Gastroesophageal sphincter (tissue), 4 donors: ENCODE measurements around the gene LYST. TPM values are rescaled to one million over a fixed set of nuclear protein-coding genes. Genes with fewer than 3 reads are reported as not detected.

Source experiments
- ATAC-seq: fragments of 150-250 bp; one replicate; pipeline ENCODE4 v1.9.1; 2016; ENCODE audit warnings: mild to moderate bottlenecking, moderate library complexity
- H3K27ac ChIP-seq, 4 donors: fragments of 200-600 bp; sonication (generic) in 3 of 4; 1 replicate in 3 of 4; 2 replicates in 1 of 4; pipeline ENCODE4 v1.5.1; 2016 to 2019
- H3K27me3 ChIP-seq: fragments of 200-600 bp; sonication (generic); one replicate; pipeline ENCODE4 v1.5.1; 2019
- H3K36me3 ChIP-seq, 2 donors: fragments of 200-600 bp; sonication (generic); one replicate each; pipeline ENCODE4 v1.5.1; 2019; ENCODE audit warnings: control low read depth in 1 of 2
- H3K4me1 ChIP-seq, 3 donors: fragments of 200-600 bp; sonication (generic); 1 replicate in 2 of 3; 2 replicates in 1 of 3; pipeline ENCODE4 v1.5.1; 2016 to 2019; ENCODE audit warnings: control low read depth in 2 of 3
- H3K4me3 ChIP-seq, 2 donors: fragments of 200-600 bp; sonication (generic); one replicate each; pipeline ENCODE4 v1.5.1; 2019; ENCODE audit warnings: mild to moderate bottlenecking in 1 of 2, moderate library complexity in 1 of 2
- H3K9me3 ChIP-seq, 3 donors: fragments of 200-600 bp; sonication (generic); one replicate each; pipeline ENCODE4 v1.5.1; 2017 to 2019; ENCODE audit warnings: control low read depth in 2 of 3
- CTCF ChIP-seq, 4 experiments: fragments of 200-600 bp in 2 of 4; fragments of 450-650 bp in 2 of 4; sonication (generic) in 1 of 4; IDR thresholded peaks; one replicate each; pipeline ENCODE4 v1.5.1; 2017 to 2019; ENCODE audit warnings: antibody characterized with exemption in 4 of 4, mild to moderate bottlenecking in 2 of 4, moderate library complexity in 2 of 4
- EP300 ChIP-seq: sonication (generic); formaldehyde crosslinking; IDR thresholded peaks from one replicate; pipeline ENCODE4 v1.6.1; 2017; ENCODE audit warnings: antibody characterized with exemption, mild to moderate bottlenecking
- POLR2A ChIP-seq, 2 donors: fragments of 450-650 bp; IDR thresholded peaks; one replicate each; pipeline ENCODE4 v1.6.1; 2017; ENCODE audit warnings: antibody characterized with exemption in 2 of 2, mild to moderate bottlenecking in 2 of 2, moderate library complexity in 1 of 2
- POLR2AphosphoS5 ChIP-seq: sonication (generic); formaldehyde crosslinking; IDR thresholded peaks from one replicate; pipeline ENCODE4 v1.6.1; 2017; ENCODE audit warnings: antibody characterized with exemption
- WGBS, 2 donors: methylation state at CpG; one replicate each; pipeline ENCODE4 v1.1.5; 2018; ENCODE audit warnings: low coverage in 1 of 2; 5-methylcytosine and 5-hydroxymethylcytosine counted together
- total RNA-seq, 4 donors: library from RNA; depleted of rRNA; stranded (reverse); fragments of >200 nt; gene quantifications; one replicate each; pipeline ENCODE4 v1.1.0, GENCODE V29; 2016

Gene LYST
- total RNA-seq, 4 donors from 2014 or later = 27.4 to 63.5 (median 31.4) TPM

DNA sequence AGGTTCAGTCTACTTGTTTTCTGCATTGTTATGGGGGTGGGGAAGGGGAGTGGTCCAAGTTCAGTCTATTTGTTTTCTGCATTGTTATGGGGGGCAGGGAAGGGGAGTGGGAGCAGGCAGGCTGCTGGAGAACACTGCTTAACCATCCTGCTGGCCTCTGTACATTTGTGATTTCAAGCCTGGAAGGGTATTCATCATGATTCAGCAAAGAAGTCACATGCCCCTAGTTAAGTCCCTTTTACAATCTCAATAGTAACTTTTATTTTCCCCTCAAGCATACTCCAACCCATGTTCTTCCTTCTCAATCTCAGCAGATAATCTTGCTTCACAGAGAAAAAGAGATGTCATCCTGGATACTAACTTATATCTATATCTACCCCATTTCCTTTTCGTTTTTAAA is 7.9 kb downstream of the LYST start:
- no peak overlapping the region for H3K27ac ChIP-seq

DNA sequence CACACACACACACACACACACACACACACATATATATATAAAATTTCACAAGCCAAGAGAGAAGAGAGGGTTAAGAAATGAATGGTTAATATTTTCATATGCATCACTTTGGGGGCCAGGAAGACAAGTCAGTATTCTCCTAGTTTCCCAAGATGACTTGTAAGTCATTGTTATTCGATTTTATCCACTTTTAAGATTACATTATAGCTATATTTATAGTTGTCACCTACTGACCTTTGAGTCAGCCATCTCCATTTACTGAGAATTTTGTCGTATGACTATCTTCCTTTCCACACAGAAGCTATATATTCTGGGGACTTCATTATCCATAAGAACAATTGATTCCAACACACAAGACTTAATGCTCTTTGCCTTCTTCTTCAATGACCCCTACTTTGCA is 8.9 kb downstream of the LYST start:
- H3K4me3 ChIP-seq = no peak overlapping the region
- 64 to 84% methylated on average over 2 of the region's 2 CpGs for WGBS, 2 donors
- ATAC-seq = no peak
- peaks cover 0 to 19% (median 0%) of the 10 kb centered on the region in 3 donors for H3K4me1 ChIP-seq
- no peak for TF ChIP-seq POLR2A (IDR thresholded peaks at IDR 0.05)
- no peaks in the 10 kb centered on the region for H3K27me3 ChIP-seq
- no peak overlapping the region for H3K27ac ChIP-seq
- H3K36me3 ChIP-seq = no peaks in the 10 kb centered on the region
- no peaks in the 10 kb centered on the region for H3K9me3 ChIP-seq

More for the DNA sequence above, 7.9 kb downstream of the LYST start:
- Histone ChIP-seq H3K27me3 (no peaks in the 10 kb centered on the region), H3K36me3 (no peaks in the 10 kb centered on the region), H3K4me3 (no peak overlapping the region), H3K4me1 (peaks cover 0 to 15% (median 0%) of the 10 kb centered on the region in 3 donors), H3K9me3 (no peaks in the 10 kb centered on the region)
- no peak for ATAC-seq
- no peak for TF ChIP-seq POLR2AphosphoS5
- no peak for TF ChIP-seq POLR2A (IDR thresholded peaks at IDR 0.05)
- no peak for TF ChIP-seq CTCF (IDR thresholded peaks at IDR 0.05)
- no peak for TF ChIP-seq EP300
- WGBS, 2 donors = 77 to 86% methylated on average over 1 of the region's 1 CpG

GRCh38 chr1:235855811-235856429 is 10.8 kb downstream of the LYST start:
- H3K9me3 ChIP-seq = no peaks in the 10 kb centered on the region
- no peak overlapping the region for H3K4me3 ChIP-seq
- H3K27me3 ChIP-seq = no peaks in the 10 kb centered on the region
- 75% methylated on average over 1 of the region's 1 CpG; no CpG with 5 or more reads in 1 of the 2 donors for WGBS, 2 donors
- H3K4me1 ChIP-seq = peaks cover 0 to 23% (median 4%) of the 10 kb centered on the region in 3 donors
- no peak for ATAC-seq
- no peaks in the 10 kb centered on the region for H3K36me3 ChIP-seq
- no peak overlapping the region for H3K27ac ChIP-seq
- TF ChIP-seq POLR2A (IDR thresholded peaks at IDR 0.05) (no peak), POLR2AphosphoS5 (no peak), EP300 (no peak), CTCF (IDR thresholded peaks at IDR 0.05) (no peak)

DNA sequence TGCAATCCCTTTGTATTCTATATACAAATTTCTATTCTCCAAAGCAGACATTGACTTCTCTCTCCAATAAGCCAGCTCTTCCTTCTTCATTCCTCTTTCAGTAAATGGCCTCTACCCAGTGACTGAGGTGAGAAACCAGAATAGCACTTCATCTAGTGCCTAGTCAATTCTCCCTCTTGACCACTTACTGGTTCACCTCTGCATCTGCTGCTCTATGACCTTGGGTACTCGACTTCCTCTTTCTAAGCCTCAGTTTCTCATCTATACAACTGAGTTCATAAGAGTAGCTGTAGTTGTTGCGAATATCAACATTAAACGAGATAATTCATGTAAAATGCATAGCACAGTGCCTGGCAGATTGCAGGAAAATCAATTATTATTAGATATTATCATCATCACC is 12.4 kb downstream of the LYST start:
- no peaks in the 10 kb centered on the region for H3K9me3 ChIP-seq
- no peaks in the 10 kb centered on the region for H3K27me3 ChIP-seq
- no peak overlapping the region for H3K4me3 ChIP-seq
- 79 to 89% methylated on average over 3 of the region's 3 CpGs for WGBS, 2 donors
- H3K27ac ChIP-seq = no peak overlapping the region
- peaks cover 0 to 14% (median 4%) of the 10 kb centered on the region in 3 donors for H3K4me1 ChIP-seq
- no peak for TF ChIP-seq POLR2AphosphoS5
- no peak for TF ChIP-seq POLR2A (IDR thresholded peaks at IDR 0.05)
- no peak for TF ChIP-seq EP300
- TF ChIP-seq CTCF (IDR thresholded peaks at IDR 0.05) = no peak
- ATAC-seq = no peak
- no peaks in the 10 kb centered on the region for H3K36me3 ChIP-seq

- no peaks in the 10 kb centered on the region for H3K27me3 ChIP-seq
- WGBS, 2 donors = 85 to 88% methylated on average over 7 of the region's 7 CpGs
Observed at GRCh38 chr1:235853653-235854052, 13.1 kb downstream of the LYST start.

More at GRCh38 chr1:235853653-235854052, 13.1 kb downstream of the LYST start:
- Histone ChIP-seq H3K4me3 (no peak overlapping the region), H3K36me3 (no peaks in the 10 kb centered on the region), H3K4me1 (peaks cover 0 to 14% (median 4%) of the 10 kb centered on the region in 3 donors), H3K9me3 (no peaks in the 10 kb centered on the region), H3K27ac (no peak overlapping the region)
- TF ChIP-seq EP300 (no peak), CTCF (IDR thresholded peaks at IDR 0.05) (no peak), POLR2A (IDR thresholded peaks at IDR 0.05) (no peak), POLR2AphosphoS5 (no peak)
- no peak for ATAC-seq
